ENCODE measurements around the gene CRB2.

Gene CRB2

DNA sequence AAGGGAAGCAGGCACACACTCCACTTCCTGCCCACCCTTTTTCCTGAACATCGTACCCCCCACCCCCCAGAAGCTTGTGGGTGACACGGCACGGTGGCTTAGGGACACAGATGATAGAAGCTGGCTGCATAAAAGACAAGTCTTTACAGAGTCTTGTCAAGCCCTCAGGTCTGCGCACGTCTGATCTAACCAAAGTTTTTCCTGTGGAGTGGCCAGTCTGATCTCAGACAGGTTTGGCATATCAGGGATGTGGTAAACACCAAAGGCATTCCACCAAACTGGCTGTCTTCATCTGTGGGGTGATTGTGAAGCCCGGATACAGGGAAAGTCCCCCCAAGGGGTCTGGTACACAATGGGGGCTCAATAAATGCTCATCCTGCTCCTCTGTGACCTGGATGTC is 50.0 kb downstream of the CRB2 start:
- no peak for TF ChIP-seq CTCF (conservative IDR thresholded peaks at IDR 0.05; ENCODE audit: low read depth, low read length)
- H3K4me3 ChIP-seq (ENCODE audit: low read length) = no peak overlapping the region
- no peak for DNase-seq (ENCODE audit: low read depth)

- TF ChIP-seq CTCF (conservative IDR thresholded peaks at IDR 0.05; ENCODE audit: low read depth, low read length) = no peak
- peak; percentile 97 for DNase-seq (ENCODE audit: low read depth)
- H3K4me3 ChIP-seq (ENCODE audit: low read length) = peak overlapping the region; percentile 19
Measured at GRCh38 chr9:123406691-123407216, 50.8 kb downstream of the CRB2 start.

DNA sequence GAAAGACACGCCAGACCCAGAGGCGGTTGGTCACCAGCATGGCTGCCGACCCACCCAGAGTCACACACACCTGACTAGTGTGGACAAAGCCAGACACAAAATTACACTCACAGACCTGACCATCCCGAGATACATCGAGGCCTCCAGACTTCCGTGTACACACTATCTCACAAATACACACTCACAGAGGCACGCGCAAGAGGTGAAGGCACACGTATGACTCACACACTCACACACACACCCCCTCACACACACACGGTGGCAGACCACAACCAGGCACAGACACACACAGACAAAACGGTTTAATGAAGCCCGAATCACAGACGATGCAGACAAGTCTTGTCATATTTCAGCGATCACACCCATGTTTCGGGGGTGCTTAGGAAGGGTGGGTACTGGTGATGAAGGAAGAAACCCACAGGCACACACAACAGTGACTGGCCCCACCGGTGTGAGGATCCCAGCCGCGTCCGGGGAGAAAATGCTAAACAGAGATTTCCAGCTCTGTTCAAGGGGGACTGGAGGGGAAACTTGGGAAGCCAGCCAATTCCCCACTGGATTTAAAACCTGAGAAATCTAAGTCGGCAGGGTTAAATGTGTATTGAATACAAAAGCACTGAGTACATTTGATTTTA is 51.3 kb downstream of the CRB2 start:
- peak; percentile 45 for DNase-seq (ENCODE audit: low read depth)
- TF ChIP-seq CTCF (conservative IDR thresholded peaks at IDR 0.05; ENCODE audit: low read depth, low read length) = no peak
- peak overlapping the region; percentile 19 for H3K4me3 ChIP-seq (ENCODE audit: low read length)

DNA sequence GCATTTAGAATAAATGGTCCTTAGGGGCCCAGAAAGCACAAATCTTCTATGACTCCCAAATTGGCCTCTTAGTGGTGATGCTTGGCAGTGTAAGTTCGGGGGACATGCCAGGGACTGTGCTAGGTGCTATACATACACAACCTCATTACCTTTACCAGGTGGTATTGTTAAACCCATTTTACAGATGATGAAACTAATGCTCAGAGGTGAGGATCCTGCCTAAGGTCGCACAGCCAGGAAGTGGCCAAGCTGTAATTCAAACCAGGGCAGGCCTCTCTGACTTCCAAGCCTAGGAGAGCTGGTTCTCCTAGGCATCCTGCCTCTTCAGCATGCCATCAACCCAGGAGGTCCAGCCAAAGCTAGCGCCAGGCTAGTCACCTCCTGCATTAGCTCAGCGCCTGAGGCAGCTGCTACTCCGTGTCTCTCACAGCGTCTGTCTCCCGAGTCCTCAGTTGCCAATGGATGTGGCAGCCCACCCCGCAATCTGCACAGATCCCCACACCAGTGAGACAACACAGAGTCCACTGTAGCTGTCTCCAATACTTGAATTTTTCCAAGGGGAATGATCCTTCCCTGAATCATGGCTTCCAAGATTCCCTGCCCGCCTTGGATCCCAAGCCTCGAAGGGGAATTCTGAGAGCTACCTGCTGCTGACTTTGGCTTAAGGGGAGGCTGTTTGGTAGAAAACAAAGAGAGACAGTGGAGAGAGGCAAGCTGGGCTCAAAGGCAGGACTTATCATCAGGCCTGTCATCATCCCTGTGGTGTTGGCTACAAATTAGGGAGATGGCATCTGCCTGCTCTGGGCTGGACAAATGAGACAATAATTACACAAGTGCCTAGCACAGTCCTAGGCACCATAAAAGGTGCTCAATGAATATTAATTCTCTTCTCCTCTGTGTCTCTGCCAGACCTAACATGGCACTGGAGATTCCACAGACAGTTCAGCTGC is 52.6 kb downstream of the CRB2 start:
- TF ChIP-seq CTCF (conservative IDR thresholded peaks at IDR 0.05; ENCODE audit: low read depth, low read length) = no peak
- no peak overlapping the region for H3K4me3 ChIP-seq (ENCODE audit: low read length)
- no peak for DNase-seq (ENCODE audit: low read depth)

- DNase-seq (ENCODE audit: low read depth) = no peak
- TF ChIP-seq CTCF (conservative IDR thresholded peaks at IDR 0.05; ENCODE audit: low read depth, low read length) = no peak
Measured at GRCh38 chr9:123410281-123410910, 54.4 kb downstream of the CRB2 start.

GRCh38 chr9:123411191-123411590 is 55.2 kb downstream of the CRB2 start:
- no peak overlapping the region for H3K4me3 ChIP-seq (ENCODE audit: low read length)
- no peak for TF ChIP-seq CTCF (conservative IDR thresholded peaks at IDR 0.05; ENCODE audit: low read depth, low read length)
- DNase-seq (ENCODE audit: low read depth) = no peak

More at GRCh38 chr9:123410281-123410910, 54.4 kb downstream of the CRB2 start:
- H3K4me3 ChIP-seq (ENCODE audit: low read length) = no peak overlapping the region

All from retinal pigment epithelial cell (primary cell).